HG03060 (cell line): ENCODE results near the gene NLRP7.
"Not testable (repeated sequence)": the region's sequence is repeated elsewhere in the genome, so short reads cannot be mapped to it uniquely, and the experiment has no call there.

ENCODE experiments used
- ATAC-seq: cut with Tn5 transposase; IDR thresholded peaks from one replicate; pipeline ENCODE4 v1.9.1; 2021; ENCODE audit warnings: low read depth, moderate number of reproducible peaks; ENCODE audit not compliant: unreplicated experiment

NLRP7 gene

GRCh38 chr19:54947381-54947780 lies at the start of gene NLRP7:
NLRP7 (minus strand) TSS chr19:54947530.
- ATAC-seq, result no peak

DNA sequence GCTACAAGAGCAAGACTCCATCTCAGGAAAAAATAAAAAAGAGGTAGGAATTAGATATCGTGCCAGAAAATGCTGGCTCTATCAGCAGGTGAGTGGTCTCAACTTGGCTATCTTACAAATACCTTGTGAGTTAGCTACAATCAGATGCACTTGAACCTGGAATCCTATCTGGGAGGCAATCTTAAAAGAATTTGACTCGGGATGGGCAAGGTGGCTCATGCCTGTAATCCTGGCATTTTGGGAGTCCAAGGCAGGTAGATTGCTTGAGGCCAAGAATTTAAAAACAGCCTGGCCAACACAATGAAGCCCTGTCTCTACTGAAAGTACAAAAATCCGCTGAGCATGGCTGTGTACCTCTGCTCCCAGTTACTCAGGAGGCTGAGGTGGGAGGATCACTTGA lies 48.2 kb upstream of the NLRP7 start:
- no peak for ATAC-seq

- not testable (repeated sequence) for ATAC-seq
Measured at GRCh38 chr19:54989531-54989930, 42.2 kb upstream of the NLRP7 start.

DNA sequence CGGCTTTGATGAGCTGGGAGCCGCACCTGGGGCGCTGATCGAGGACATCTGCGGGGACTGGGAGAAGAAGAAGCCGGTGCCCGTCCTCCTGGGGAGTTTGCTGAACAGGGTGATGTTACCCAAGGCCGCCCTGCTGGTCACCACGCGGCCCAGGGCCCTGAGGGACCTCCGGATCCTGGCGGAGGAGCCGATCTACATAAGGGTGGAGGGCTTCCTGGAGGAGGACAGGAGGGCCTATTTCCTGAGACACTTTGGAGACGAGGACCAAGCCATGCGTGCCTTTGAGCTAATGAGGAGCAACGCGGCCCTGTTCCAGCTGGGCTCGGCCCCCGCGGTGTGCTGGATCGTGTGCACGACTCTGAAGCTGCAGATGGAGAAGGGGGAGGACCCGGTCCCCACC lies 35.2 kb upstream of the NLRP7 start:
- not testable (repeated sequence) for ATAC-seq

DNA sequence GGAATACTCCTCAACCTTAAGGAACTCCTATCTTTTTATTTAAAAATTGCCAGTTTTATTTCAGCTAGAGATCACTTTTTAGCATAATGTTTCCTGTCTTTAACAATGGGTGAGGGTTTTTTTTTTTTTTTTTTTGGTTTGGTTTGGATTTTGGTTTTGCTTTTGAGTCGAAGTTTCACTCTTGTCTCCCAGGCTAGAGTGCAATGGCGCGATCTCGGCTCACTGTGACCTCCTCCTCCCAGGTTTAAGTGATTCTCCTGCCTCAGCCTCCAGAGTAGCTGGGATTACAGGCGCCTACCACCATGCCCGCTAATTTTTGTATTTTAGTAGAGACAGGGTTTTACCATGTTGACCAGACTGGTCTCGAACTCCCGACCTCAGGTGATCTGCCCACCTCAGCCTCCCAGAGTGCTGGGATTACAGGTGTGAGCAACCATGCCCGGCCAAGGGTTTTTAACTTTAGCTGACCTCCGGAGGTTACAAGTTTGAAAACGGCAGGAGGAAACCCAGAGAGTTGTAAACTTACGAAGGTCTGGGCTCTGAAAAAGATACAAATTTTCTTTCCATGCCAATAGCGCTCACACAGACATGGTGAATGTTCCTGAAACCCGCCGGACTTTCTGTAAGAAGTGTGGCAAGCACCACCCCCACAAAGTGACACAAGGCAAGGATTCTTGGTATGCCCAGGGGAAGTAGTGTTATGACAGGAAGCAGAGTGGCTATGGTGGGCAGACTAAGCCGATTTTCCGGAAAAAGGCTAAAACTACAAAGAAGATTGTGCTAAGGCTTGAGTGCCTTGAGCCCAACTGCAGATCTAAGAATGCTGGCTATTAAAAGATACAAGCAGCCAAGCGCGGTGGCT lies 26.1 kb upstream of the NLRP7 start:
- ATAC-seq, result not testable (repeated sequence)

GRCh38 chr19:54971446-54971845 lies 24.1 kb upstream of the NLRP7 start:
- ATAC-seq, result not testable (repeated sequence)

GRCh38 chr19:54969647-54970046 lies 22.3 kb upstream of the NLRP7 start:
- no peak for ATAC-seq

DNA sequence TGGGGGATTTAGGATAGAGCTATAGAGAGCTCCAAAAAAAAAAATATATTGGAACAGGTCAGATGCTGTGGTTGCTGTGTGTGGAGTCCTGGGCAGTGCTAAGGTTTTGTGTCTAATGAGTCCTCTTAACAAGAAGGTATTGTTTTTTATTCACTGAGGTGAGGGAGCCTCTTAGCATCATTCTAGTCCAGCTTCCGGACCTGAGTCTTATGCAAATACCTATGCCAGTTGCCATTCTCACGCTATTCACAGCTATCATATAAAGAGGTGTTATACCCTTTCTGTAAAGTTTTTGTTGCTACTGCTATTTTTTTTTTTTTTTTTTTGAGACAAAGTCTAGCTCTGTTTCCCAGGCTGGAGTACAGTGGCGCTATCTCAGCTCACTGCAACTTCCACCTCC lies 20.3 kb upstream of the NLRP7 start:
- no peak for ATAC-seq

GRCh38 chr19:54965055-54965454 lies 17.7 kb upstream of the NLRP7 start:
- not testable (repeated sequence) for ATAC-seq

DNA sequence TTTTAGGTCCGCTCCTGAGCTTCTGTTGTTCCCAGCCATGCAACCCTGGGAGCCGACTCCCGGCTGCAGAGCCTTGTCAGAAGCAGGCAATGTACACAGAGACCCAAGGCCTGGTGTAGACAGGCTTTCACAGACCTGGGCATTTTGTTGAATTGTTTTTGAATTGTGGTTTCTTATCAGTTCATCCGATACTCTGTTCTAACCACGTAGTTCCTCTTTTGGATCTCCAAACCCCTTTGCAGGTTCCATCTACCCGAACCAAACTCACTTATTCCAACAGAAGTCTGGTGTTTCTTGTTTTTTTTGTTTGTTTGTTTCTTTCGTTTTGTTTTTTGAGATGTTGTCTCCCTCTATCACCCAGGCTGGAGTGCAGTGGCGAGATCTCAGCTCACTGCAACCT lies 12.5 kb upstream of the NLRP7 start:
- ATAC-seq, result no peak

DNA sequence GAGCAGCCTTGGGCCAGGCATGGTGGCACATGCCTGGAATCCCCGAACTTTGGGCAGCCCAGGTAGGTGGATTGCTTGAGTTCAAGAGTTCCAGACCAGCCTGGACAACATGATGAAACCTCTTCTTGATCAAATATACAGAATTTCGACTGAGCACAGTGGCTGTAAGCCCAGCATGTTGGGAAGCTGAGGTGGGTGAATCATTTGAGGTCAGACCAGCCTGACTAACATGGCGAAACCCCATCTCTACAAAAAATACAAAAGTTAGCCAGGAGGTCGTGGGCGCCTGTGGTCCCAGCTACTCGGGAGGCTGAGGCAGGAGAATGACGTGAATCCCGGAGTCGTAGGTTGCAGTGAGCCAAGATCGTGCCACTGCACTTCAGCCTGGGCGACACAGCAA lies 8.0 kb upstream of the NLRP7 start:
- ATAC-seq, result no peak

DNA sequence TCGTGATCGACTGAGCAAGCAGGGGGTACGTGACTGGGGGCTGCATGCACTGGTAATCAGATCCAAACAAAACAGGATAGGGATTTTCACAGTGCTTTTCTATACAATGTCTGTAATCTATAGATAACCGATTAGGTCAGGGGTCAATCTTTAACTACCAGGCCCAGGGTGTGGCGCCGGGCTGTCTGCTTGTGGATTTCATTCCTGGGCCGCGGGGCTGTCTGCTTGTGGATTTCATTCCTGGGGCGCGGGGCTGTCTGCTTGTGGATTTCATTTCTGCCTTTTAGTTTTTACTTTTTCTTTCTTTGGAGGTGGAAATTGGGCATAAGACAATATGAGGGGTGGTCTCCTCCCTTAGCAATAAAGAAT lies 6.0 kb upstream of the NLRP7 start:
- not testable (repeated sequence) for ATAC-seq

GRCh38 chr19:54952591-54953344 lies 5.4 kb upstream of the NLRP7 start:
- no peak for ATAC-seq

DNA sequence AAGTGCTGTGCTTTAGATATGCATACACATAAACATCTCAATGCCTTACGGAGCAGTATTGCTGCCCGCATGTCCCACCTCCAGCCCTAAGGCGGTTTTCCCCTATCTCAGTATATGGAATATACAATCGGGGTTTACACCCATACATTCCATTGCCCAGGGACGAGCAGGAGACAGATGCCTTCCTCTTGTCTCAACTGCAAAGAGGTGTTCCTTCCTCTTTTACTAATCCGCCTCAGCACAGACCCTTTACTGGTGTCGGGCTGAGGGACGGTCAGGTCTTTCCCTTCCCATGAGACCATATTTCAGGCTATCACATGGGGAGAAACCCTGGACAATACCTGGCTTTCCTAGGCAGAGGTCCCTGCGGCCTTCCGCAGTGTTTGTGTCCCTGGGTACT lies 3.2 kb upstream of the NLRP7 start:
- ATAC-seq, result not testable (repeated sequence)

DNA sequence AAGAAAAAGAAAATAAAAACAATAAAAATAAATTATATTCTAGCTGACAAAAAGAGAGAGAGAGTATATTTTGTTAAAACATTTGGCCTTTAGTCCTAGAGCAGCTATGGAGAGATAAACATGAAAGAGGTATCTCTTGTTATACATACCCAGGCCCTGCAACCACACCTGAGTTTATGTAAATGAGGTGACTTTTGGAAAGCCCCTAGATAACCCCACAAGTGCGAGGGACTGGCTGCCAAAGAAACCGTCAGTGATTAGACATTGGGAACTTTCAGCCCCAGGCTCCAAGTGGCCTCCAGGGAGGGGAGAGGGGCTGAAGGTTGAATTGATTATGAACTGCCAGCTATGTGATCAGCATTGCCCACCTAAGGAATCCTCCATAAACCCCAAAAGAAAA lies 2.1 kb upstream of the NLRP7 start:
- no peak for ATAC-seq

GRCh38 chr19:54943772-54944361 lies 3.5 kb downstream of the NLRP7 start:
- ATAC-seq, result not testable (repeated sequence)

GRCh38 chr19:54939538-54939937 lies 7.8 kb downstream of the NLRP7 start:
- ATAC-seq, result not testable (repeated sequence)

DNA sequence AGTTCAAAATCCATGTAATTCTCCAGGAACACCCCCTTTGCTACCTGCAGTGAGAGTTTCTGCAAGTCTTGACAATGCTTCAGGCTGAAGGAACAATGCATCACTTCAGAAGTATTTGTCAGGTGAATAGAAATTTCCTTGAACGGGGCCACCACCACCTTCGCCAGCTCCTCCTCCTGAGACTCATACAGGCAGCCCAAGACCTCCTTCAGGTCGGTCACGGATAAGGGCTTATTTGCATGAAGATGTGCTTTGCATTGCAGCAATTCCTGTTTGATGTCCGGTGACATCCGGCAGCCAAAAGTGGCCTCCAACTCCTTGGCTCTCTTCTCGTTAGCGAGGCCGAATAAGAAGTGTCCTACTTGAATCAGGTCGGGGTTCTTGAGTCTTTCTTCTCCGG lies 8.4 kb downstream of the NLRP7 start:
- ATAC-seq, result no peak

DNA sequence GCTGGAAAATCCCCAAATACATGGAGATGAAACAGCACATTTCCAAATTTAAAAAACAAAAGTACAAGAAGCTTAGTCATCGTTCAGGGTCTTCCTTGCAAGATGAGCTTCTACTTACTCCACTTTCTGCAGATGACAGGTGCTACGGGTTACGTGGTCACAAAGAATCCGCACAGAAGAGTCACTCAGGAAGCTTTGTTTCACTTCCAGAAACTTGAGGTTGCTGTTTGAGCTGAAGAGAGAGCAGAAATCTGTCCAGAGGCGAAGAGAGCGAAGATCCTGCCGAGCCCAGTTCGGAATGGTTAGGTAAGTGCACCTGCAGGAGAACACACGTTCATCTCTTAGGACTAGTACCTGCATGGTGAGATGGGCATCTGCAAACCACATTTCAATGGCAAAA lies 9.4 kb downstream of the NLRP7 start:
- ATAC-seq, result no peak

DNA sequence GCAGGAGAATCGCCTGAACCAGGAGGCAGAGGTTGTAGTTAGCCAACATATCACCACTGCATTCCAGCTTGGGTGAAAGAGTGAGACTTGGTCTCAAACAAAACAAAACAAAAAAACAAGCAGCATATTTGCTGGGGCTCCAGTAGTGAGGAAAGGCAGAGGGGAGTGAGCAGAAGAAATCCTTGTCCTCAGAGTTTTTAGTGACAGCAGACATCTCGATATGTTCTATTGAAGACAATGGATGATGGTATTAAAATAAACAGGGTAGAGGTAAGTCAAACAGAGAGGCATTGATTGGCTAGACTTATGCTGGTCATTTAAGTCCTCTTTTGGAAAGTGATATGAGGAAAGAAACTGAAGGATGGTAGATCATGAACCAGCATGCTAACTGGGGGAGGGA lies 19.0 kb downstream of the NLRP7 start:
- ATAC-seq, result no peak

DNA sequence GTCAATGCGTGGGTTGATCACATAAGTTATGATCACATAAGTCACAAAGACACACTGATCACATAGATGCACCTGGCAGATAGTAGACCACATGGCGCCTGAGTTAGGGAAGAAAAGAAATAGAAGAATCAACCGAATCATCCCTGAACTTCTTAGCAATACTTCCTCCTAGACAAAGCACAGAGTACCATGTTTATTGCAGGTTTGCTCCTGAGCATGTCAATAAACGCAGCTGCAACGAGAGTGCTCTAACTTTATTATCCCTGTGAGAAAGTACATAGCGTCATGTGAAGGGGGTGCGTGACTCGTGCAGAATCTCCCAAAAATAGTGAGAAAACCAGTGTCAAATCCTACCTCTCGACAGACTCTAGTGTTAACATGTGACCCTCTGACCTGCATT lies 24.1 kb downstream of the NLRP7 start:
- ATAC-seq, result no peak
